Thyroid gland (tissue), 4 donors: ENCODE measurements around the gene PDCD5. TPM values are rescaled to one million over a fixed set of nuclear protein-coding genes. Genes with fewer than 3 reads are reported as not detected.
A peak's percentile ranks its signal among the peaks of the same experiment; 100 is the strongest.

Source experiments
- DNase-seq, 2 donors: peaks; one replicate each; pipeline ENCODE4 v3.0.0-alpha.2; 2019
- H3K27ac ChIP-seq, 3 donors: fragments of 200-600 bp; sonication (generic); 1 replicate in 2 of 3; 2 replicates in 1 of 3; pipeline ENCODE4 v1.5.1; 2016 to 2019; ENCODE audit warnings: mild to moderate bottlenecking in 1 of 3, moderate library complexity in 1 of 3
- H3K27me3 ChIP-seq: fragments of 200-600 bp; sonication (generic); one replicate; pipeline ENCODE4 v1.5.1; 2019
- H3K36me3 ChIP-seq, 2 donors: fragments of 200-600 bp; sonication (generic); one replicate each; pipeline ENCODE4 v1.5.1; 2016 to 2019
- H3K4me1 ChIP-seq, 2 donors: fragments of 200-600 bp; sonication (generic); one replicate each; pipeline ENCODE4 v1.5.1; 2017 to 2019
- H3K4me3 ChIP-seq, 3 donors: fragments of 200-600 bp; sonication (generic); replicated peaks in 1 of 3; 1 replicate in 2 of 3; 2 replicates in 1 of 3; pipeline ENCODE4 v1.5.1; 2016; ENCODE audit warnings: mild to moderate bottlenecking in 1 of 3
- H3K9me3 ChIP-seq: fragments of 200-600 bp; sonication (generic); one replicate; pipeline ENCODE4 v1.5.1; 2017
- POLR2A ChIP-seq, 2 donors: fragments of 450-650 bp; IDR thresholded peaks; one replicate each; pipeline ENCODE4 v1.6.1; 2017; ENCODE audit warnings: antibody characterized with exemption in 2 of 2, mild to moderate bottlenecking in 2 of 2, moderate library complexity in 1 of 2
- WGBS, 2 donors: methylation state at CpG; one replicate each; pipeline ENCODE4 v1.1.5; 2017; 5-methylcytosine and 5-hydroxymethylcytosine counted together
- intact Hi-C: fragments of 100-400 bp; cut with DNase I; formaldehyde crosslinking; loops from one replicate; pipeline ENCODE4 v1.15.1; 2023
- total RNA-seq, 4 donors: library from RNA; depleted of rRNA; stranded (reverse); fragments of >200 nt; gene quantifications; one replicate each; pipeline ENCODE4 v1.2.3, GENCODE V29; 2016
- TF ChIP-seq, protein P1 (sequence below), 6 experiments: fragments of 200-600 bp in 3 of 6; fragments of 450-650 bp in 3 of 6; sonication (generic) in 3 of 6; IDR thresholded peaks; one replicate each; pipeline ENCODE4 v1.5.1; 2016 to 2019; ENCODE audit warnings: antibody characterized with exemption in 6 of 6, mild to moderate bottlenecking in 2 of 6, inconsistent platforms in 1 of 6, moderate library complexity in 1 of 6

The PDCD5 gene
- total RNA-seq, 4 donors from 2014 or later: 70.0 to 111 (median 93.7) TPM

DNA sequence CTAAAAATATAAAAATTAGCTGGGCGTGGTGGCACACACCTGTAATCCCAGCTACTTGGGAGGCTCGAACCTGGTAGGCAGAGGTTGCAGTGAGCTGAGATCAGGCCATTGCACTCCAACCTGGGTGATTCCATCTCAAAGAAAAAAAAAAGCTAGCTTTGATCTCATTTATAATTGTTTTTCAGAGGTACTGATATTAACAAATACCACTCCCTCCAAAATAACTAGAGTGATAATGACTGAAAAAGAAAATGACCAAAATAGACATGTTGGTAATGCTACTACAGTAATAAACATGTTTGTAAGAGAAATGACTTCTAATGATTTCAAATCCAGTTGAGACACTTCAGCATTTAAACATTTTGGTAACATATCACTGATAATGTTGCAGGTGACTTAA, 13.0 kb downstream of the PDCD5 start:
- no peaks in the 10 kb centered on the region for H3K27me3 ChIP-seq
- DNase-seq: no peak
- H3K27ac ChIP-seq: no peak overlapping the region
- H3K9me3 ChIP-seq: no peaks in the 10 kb centered on the region
- no peak overlapping the region for H3K4me3 ChIP-seq
- 97 to 100% methylated on average over 2 of the region's 2 CpGs for WGBS, 2 donors
- H3K36me3 ChIP-seq: peaks cover 12 to 29% of the 10 kb centered on the region in 2 donors
- TF ChIP-seq, protein P1, sequence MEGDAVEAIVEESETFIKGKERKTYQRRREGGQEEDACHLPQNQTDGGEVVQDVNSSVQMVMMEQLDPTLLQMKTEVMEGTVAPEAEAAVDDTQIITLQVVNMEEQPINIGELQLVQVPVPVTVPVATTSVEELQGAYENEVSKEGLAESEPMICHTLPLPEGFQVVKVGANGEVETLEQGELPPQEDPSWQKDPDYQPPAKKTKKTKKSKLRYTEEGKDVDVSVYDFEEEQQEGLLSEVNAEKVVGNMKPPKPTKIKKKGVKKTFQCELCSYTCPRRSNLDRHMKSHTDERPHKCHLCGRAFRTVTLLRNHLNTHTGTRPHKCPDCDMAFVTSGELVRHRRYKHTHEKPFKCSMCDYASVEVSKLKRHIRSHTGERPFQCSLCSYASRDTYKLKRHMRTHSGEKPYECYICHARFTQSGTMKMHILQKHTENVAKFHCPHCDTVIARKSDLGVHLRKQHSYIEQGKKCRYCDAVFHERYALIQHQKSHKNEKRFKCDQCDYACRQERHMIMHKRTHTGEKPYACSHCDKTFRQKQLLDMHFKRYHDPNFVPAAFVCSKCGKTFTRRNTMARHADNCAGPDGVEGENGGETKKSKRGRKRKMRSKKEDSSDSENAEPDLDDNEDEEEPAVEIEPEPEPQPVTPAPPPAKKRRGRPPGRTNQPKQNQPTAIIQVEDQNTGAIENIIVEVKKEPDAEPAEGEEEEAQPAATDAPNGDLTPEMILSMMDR (IDR thresholded peaks at IDR 0.05): no peak
- no peak for TF ChIP-seq POLR2A (IDR thresholded peaks at IDR 0.05)
- intact Hi-C loops: no loop called here
- no peaks in the 10 kb centered on the region for H3K4me1 ChIP-seq

DNA sequence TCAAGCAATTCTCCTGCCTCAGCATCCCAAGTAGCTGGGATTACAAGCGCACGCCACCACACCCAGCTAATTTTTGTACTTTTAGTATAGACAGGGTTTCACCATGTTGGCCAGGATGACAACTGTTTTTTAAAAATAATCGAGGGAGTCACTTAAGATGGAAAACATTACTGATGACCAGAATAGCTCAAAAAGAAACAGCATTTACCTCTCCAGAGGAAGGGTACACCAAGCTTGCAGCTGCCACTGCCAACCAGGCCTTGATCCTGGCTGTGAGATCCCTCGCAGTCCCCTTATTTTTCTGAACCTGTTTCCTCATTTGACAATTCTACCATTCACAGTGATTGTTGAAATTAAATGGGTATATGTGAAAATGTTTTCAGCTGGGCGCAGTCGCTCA, 14.5 kb downstream of the PDCD5 start:
- Histone ChIP-seq H3K4me3 (no peak overlapping the region), H3K36me3 (peaks cover 13 to 32% of the 10 kb centered on the region in 2 donors), H3K27me3 (no peaks in the 10 kb centered on the region), H3K27ac (no peak overlapping the region), H3K9me3 (no peaks in the 10 kb centered on the region), H3K4me1 (no peaks in the 10 kb centered on the region)
- TF ChIP-seq POLR2A (IDR thresholded peaks at IDR 0.05): no peak
- TF ChIP-seq, protein P1 (IDR thresholded peaks at IDR 0.05): no peak
- intact Hi-C loops: no loop called here
- WGBS, 2 donors: 94 to 95% methylated on average over 6 of the region's 6 CpGs
- DNase-seq: no peak

DNA sequence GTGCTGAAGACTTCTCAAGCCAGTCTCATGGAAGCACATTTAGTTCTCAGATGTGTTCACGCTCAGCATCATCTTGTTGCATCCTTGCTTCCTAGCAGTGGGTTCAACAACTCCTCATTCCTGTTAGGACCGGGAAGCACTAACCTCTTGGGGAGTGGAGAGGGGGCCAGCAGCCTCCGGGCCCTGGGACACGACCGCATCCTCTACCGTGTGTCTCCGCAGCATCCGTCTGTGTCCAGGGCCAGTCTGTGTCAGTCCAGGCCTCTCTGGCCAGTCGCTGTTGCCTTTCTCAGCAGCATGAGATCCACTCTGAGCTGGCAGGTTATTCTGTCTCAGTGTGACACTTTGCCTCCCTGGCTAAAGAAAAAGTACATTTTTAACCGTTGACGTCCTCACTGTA, 17.0 kb downstream of the PDCD5 start:
- intact Hi-C loops: no loop called here
- DNase-seq: no peak
- H3K4me1 ChIP-seq: no peaks in the 10 kb centered on the region
- no peak overlapping the region for H3K4me3 ChIP-seq
- no peak for TF ChIP-seq POLR2A (IDR thresholded peaks at IDR 0.05)
- TF ChIP-seq, protein P1 (IDR thresholded peaks at IDR 0.05): no peak
- no peaks in the 10 kb centered on the region for H3K9me3 ChIP-seq
- no peaks in the 10 kb centered on the region for H3K27me3 ChIP-seq
- peaks cover 14 to 45% of the 10 kb centered on the region in 2 donors for H3K36me3 ChIP-seq
- WGBS, 2 donors: 96% methylated on average over 11 of the region's 11 CpGs
- no peak overlapping the region for H3K27ac ChIP-seq

DNA sequence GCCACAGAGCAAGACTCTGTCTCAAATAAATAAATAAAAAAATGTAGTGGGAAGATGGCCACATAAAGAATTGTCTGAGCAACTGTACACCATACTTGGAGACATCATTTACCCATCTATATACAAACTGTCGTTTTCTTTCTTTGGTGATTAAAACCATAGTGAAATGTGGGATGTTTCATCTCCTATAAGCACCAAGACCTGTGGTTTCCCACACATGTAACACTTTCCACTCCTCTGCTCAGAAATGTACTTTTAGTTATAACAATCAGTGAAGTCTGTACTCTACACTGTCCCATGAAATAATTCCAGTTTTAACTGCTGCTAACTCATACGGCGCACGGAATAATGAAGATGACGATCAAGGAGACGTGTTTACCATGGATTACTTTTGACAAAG, 18.3 kb downstream of the PDCD5 start:
- no peaks in the 10 kb centered on the region for H3K9me3 ChIP-seq
- H3K36me3 ChIP-seq: peaks cover 27 to 57% of the 10 kb centered on the region in 2 donors

DNA sequence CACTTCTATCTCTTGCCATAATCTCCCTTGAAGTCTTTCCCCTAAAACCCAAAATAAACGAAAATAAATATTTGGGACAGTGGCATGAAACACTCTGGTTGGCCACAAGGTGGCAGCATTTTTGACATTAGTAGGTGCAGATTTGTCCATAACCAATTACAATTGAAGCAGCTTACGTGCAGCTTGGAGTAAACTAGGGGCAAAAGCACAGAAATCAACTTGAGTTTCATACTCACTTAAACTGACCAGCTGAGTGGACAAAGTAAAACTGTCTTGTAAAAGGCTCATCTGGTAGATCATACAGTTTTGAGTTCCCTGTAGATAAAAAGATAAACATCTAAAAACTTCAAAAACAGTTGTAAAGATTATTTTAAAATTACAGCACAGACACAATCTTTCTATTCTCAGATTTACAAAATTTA, 18.8 kb downstream of the PDCD5 start:
- WGBS, 2 donors: 20 to 23% methylated on average over 2 of the region's 2 CpGs
- intact Hi-C loops: no loop called here
- Histone ChIP-seq H3K27ac (no peak overlapping the region), H3K9me3 (no peaks in the 10 kb centered on the region), H3K27me3 (no peaks in the 10 kb centered on the region), H3K4me1 (no peaks in the 10 kb centered on the region), H3K36me3 (peaks cover 32 to 58% of the 10 kb centered on the region in 2 donors), H3K4me3 (no peak overlapping the region)
- DNase-seq: peak; percentile 10 to 38
- TF ChIP-seq, protein P1 (IDR thresholded peaks at IDR 0.05): peak; percentile 41 to 78 (median 70)
- no peak for TF ChIP-seq POLR2A (IDR thresholded peaks at IDR 0.05)

More for the DNA sequence above, 18.3 kb downstream of the PDCD5 start:
- Histone ChIP-seq H3K27ac (no peak overlapping the region), H3K27me3 (no peaks in the 10 kb centered on the region), H3K4me3 (no peak overlapping the region), H3K4me1 (no peaks in the 10 kb centered on the region)
- no peak for DNase-seq
- intact Hi-C loops: no loop called here
- WGBS, 2 donors: 91 to 94% methylated on average over 6 of the region's 6 CpGs
- TF ChIP-seq POLR2A (IDR thresholded peaks at IDR 0.05): no peak
- TF ChIP-seq, protein P1 (IDR thresholded peaks at IDR 0.05): no peak
